ENCODE results near the gene CADM2.

The CADM2 gene

DNA sequence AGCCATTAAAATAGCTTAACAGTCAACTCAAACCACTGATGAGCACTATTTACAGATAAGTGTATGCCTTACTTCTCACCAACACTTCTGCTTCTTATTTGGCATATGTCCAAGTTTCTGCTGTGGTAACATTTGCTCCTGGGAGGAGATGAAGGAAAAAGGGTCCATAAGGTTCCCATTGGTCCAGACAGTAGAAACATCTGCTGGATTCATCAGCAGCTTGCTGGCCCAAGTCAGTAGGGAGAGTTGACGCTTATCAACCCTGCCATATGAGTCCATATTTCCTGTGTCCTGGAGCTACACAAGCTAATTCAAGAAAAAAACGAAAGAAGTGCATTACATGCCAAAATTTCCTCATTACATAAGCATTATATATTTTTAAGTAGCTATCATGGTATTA, 824.5 kb downstream of the CADM2 start (continued):
- TF ChIP-seq, protein P1, sequence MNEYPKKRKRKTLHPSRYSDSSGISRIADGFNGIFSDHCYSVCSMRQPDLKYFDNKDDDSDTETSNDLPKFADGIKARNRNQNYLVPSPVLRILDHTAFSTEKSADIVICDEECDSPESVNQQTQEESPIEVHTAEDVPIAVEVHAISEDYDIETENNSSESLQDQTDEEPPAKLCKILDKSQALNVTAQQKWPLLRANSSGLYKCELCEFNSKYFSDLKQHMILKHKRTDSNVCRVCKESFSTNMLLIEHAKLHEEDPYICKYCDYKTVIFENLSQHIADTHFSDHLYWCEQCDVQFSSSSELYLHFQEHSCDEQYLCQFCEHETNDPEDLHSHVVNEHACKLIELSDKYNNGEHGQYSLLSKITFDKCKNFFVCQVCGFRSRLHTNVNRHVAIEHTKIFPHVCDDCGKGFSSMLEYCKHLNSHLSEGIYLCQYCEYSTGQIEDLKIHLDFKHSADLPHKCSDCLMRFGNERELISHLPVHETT (tag by site-specific recombination; IDR thresholded peaks at IDR 0.05) = no peak
- no peak for TF ChIP-seq ZNF707 (tag by site-specific recombination; IDR thresholded peaks at IDR 0.05)
- TF ChIP-seq ZNF560 (tag by site-specific recombination; IDR thresholded peaks at IDR 0.05; ENCODE audit: borderline replicate concordance) = no peak
- no peak for TF ChIP-seq KLF9 (tag by site-specific recombination; IDR thresholded peaks at IDR 0.05; ENCODE audit: low read depth)
- no peak for TF ChIP-seq SCRT2 (tag by site-specific recombination; IDR thresholded peaks at IDR 0.05)

DNA sequence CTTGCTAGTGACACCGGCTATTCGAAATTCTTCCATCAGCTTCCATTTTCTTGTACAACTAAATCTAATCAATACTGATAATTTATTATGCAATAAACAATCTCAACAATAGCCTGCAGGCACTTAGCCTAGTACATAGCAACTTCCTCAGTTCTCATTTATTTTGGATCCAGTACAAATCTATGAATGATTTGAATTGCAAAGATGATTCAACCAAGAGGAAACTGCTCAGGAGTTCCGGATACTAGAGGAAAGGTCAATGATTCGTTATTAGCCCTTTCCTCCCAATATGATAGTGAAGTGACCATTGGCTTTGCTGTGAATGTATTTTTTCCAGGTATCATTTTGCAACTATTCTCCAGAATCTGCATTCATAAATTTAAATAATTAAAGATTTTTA, 827.0 kb downstream of the CADM2 start:
- no peak overlapping the region for H3K4me3 ChIP-seq (ENCODE audit: low read depth, low read length)
- ChIA-PET CTCF (no interaction called here), POLR2A (no interaction called here)
- no peaks in the 10 kb centered on the region for H3K36me3 ChIP-seq (ENCODE audit: control insufficient read depth in 2 of 2, insufficient read depth in 1 of 2, low read length in 2 of 2)
- no peaks in the 10 kb centered on the region for H3K9me3 ChIP-seq (ENCODE audit: control insufficient read depth, insufficient read depth, low read depth, low read length)
- TF ChIP-seq ZXDB (tag by site-specific recombination; IDR thresholded peaks at IDR 0.05) = no peak
- TF ChIP-seq, protein P2, sequence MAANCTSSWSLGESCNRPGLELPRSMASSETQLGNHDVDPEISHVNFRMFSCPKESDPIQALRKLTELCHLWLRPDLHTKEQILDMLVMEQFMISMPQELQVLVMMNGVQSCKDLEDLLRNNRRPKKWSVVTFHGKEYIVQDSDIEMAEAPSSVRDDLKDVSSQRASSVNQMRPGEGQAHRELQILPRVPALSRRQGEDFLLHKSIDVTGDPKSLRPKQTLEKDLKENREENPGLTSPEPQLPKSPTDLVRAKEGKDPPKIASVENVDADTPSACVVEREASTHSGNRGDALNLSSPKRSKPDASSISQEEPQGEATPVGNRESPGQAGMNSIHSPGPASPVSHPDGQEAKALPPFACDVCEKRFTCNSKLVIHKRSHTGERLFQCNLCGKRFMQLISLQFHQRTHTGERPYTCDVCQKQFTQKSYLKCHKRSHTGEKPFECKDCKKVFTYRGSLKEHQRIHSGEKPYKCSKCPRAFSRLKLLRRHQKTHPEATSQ (tag by site-specific recombination; IDR thresholded peaks at IDR 0.05) = no peak
- TF ChIP-seq, protein P3, sequence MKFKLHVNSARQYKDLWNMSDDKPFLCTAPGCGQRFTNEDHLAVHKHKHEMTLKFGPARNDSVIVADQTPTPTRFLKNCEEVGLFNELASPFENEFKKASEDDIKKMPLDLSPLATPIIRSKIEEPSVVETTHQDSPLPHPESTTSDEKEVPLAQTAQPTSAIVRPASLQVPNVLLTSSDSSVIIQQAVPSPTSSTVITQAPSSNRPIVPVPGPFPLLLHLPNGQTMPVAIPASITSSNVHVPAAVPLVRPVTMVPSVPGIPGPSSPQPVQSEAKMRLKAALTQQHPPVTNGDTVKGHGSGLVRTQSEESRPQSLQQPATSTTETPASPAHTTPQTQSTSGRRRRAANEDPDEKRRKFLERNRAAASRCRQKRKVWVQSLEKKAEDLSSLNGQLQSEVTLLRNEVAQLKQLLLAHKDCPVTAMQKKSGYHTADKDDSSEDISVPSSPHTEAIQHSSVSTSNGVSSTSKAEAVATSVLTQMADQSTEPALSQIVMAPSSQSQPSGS (tag by site-specific recombination; IDR thresholded peaks at IDR 0.05; ENCODE audit: low read depth) = no peak
- TF ChIP-seq ZNF837 (tag by site-specific recombination; IDR thresholded peaks at IDR 0.05) = no peak
- TF ChIP-seq ZNF416 (tag by site-specific recombination; IDR thresholded peaks at IDR 0.05) = no peak
- TF ChIP-seq ZNF404 (tag by site-specific recombination; IDR thresholded peaks at IDR 0.05) = no peak
- TF ChIP-seq, protein P4, sequence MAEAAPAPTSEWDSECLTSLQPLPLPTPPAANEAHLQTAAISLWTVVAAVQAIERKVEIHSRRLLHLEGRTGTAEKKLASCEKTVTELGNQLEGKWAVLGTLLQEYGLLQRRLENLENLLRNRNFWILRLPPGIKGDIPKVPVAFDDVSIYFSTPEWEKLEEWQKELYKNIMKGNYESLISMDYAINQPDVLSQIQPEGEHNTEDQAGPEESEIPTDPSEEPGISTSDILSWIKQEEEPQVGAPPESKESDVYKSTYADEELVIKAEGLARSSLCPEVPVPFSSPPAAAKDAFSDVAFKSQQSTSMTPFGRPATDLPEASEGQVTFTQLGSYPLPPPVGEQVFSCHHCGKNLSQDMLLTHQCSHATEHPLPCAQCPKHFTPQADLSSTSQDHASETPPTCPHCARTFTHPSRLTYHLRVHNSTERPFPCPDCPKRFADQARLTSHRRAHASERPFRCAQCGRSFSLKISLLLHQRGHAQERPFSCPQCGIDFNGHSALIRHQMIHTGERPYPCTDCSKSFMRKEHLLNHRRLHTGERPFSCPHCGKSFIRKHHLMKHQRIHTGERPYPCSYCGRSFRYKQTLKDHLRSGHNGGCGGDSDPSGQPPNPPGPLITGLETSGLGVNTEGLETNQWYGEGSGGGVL (tag by site-specific recombination; IDR thresholded peaks at IDR 0.05) = no peak
- TF ChIP-seq ZNF423 (tag by site-specific recombination; IDR thresholded peaks at IDR 0.05) = no peak
- no peak for TF ChIP-seq ZNF677 (tag by site-specific recombination; IDR thresholded peaks at IDR 0.05)
- TF ChIP-seq ZNF624 (tag by site-specific recombination; IDR thresholded peaks at IDR 0.05) = no peak
- TF ChIP-seq OVOL3 (tag by site-specific recombination; IDR thresholded peaks at IDR 0.05) = no peak
- no peak for TF ChIP-seq ZNF274 (IDR thresholded peaks at IDR 0.05; ENCODE audit: low read length)
- no peak for TF ChIP-seq ZNF274 (tag by site-specific recombination; IDR thresholded peaks at IDR 0.05; ENCODE audit: borderline replicate concordance)
- no peak for TF ChIP-seq ZBTB17 (tag by site-specific recombination; IDR thresholded peaks at IDR 0.05)
- TF ChIP-seq, protein P5, sequence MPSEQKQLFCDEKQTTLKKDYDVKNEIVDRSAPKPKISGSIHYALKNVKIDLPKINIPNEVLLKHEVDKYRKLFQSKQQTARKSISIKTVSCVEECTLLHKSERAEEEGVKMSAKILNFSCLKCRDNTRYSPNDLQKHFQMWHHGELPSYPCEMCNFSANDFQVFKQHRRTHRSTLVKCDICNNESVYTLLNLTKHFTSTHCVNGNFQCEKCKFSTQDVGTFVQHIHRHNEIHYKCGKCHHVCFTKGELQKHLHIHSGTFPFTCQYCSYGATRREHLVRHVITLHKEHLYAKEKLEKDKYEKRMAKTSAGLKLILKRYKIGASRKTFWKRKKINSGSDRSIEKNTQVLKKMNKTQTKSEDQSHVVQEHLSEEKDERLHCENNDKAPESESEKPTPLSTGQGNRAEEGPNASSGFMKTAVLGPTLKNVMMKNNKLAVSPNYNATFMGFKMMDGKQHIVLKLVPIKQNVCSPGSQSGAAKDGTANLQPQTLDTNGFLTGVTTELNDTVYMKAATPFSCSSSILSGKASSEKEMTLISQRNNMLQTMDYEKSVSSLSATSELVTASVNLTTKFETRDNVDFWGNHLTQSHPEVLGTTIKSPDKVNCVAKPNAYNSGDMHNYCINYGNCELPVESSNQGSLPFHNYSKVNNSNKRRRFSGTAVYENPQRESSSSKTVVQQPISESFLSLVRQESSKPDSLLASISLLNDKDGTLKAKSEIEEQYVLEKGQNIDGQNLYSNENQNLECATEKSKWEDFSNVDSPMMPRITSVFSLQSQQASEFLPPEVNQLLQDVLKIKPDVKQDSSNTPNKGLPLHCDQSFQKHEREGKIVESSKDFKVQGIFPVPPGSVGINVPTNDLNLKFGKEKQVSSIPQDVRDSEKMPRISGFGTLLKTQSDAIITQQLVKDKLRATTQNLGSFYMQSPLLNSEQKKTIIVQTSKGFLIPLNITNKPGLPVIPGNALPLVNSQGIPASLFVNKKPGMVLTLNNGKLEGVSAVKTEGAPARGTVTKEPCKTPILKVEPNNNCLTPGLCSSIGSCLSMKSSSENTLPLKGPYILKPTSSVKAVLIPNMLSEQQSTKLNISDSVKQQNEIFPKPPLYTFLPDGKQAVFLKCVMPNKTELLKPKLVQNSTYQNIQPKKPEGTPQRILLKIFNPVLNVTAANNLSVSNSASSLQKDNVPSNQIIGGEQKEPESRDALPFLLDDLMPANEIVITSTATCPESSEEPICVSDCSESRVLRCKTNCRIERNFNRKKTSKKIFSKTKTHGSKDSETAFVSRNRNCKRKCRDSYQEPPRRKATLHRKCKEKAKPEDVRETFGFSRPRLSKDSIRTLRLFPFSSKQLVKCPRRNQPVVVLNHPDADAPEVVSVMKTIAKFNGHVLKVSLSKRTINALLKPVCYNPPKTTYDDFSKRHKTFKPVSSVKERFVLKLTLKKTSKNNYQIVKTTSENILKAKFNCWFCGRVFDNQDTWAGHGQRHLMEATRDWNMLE (tag by site-specific recombination; conservative IDR thresholded peaks at IDR 0.05; ENCODE audit: low read depth) = no peak
- no peak for TF ChIP-seq ZNF221 (tag by site-specific recombination; IDR thresholded peaks at IDR 0.05; ENCODE audit: borderline replicate concordance)
- TF ChIP-seq ZNF654 (tag by site-specific recombination; IDR thresholded peaks at IDR 0.05; ENCODE audit: low read depth) = no peak
- TF ChIP-seq SP2 (tag by site-specific recombination; IDR thresholded peaks at IDR 0.05) = no peak
- no peak overlapping the region for H3K27ac ChIP-seq (ENCODE audit: extremely low read depth, low read depth, low read length)
- H3K4me1 ChIP-seq (ENCODE audit: control insufficient read depth, insufficient read depth, low read length) = no peaks in the 10 kb centered on the region
